Body of pancreas (tissue), 4 donors: ENCODE data around the gene AP3B1.

ENCODE experiments used
- POLR2A ChIP-seq, 3 donors: fragments of 450-650 bp; IDR thresholded peaks; one replicate each; pipeline ENCODE4 v1.6.1; 2016; ENCODE audit warnings: antibody characterized with exemption in 3 of 3, mild to moderate bottlenecking in 2 of 3
- TF ChIP-seq, protein P1 (sequence below), 7 experiments: fragments of 450-650 bp in 4 of 7; fragments of 200-600 bp in 3 of 7; sonication (generic) in 3 of 7; IDR thresholded peaks; one replicate each; pipeline ENCODE4 v1.5.1; 2016 to 2019; ENCODE audit warnings: antibody characterized with exemption in 7 of 7

DNA sequence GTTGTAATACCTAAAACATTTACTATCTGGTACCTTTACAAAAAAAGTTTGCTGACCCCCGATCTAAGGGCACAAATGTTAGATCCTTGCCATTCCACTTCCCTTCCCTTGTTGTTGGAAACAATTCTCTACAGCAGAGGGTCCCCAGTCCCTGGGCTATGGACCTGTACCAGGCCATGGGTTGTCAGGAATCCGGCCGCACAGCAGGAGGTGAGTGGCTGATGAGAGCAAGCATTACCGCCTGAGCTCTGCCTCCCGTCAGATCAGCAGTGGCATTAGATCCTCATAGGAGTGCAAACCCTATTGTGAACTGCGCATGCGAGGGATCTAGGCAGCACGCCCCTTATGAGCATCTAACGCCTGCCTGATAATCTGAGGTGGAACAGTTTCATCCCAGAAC lies 248.5 kb downstream of the AP3B1 start:
- TF ChIP-seq POLR2A (IDR thresholded peaks at IDR 0.05) = no peak
- TF ChIP-seq, protein P1, sequence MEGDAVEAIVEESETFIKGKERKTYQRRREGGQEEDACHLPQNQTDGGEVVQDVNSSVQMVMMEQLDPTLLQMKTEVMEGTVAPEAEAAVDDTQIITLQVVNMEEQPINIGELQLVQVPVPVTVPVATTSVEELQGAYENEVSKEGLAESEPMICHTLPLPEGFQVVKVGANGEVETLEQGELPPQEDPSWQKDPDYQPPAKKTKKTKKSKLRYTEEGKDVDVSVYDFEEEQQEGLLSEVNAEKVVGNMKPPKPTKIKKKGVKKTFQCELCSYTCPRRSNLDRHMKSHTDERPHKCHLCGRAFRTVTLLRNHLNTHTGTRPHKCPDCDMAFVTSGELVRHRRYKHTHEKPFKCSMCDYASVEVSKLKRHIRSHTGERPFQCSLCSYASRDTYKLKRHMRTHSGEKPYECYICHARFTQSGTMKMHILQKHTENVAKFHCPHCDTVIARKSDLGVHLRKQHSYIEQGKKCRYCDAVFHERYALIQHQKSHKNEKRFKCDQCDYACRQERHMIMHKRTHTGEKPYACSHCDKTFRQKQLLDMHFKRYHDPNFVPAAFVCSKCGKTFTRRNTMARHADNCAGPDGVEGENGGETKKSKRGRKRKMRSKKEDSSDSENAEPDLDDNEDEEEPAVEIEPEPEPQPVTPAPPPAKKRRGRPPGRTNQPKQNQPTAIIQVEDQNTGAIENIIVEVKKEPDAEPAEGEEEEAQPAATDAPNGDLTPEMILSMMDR (IDR thresholded peaks at IDR 0.05) = no peak
